ENCODE data around the gene LMBRD2.

LMBRD2 gene

DNA sequence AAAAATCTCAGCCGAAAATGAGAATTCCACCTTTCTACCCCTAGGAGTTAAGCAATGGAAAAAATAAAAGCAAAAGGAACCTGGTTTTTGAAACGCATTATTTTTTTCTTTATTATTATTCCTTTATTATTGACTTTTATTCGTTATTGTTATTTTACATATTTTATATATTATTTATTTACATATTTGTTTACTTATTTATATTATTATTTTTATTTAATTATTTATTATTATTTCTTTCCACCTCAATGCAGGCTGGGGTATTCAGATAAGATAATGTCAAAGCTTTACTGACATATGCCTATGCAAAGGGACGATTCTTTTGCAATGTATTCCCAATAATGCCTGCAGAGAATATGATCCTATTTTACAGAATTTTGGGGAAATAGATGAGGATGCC, 101.7 kb downstream of the LMBRD2 start:
- no peak for DNase-seq (ENCODE audit: low read depth, low spot score)
